D341Med (cell line): Measurements from ENCODE around the gene NOL9.
A peak's percentile ranks its signal among the peaks of the same experiment; 100 is the strongest.
"Not testable (repeated sequence)": the region's sequence is repeated elsewhere in the genome, so short reads cannot be mapped to it uniquely, and the experiment has no call there.

Experiments used
- DNase-seq: peaks from one replicate; pipeline ENCODE4 v3.0.0; 2012; ENCODE audit warnings: low spot score

Gene NOL9

GRCh38 chr1:6572653-6573383 lies 18.5 kb upstream of the NOL9 start:
- DNase-seq: no peak

GRCh38 chr1:6570987-6571386 lies 16.7 kb upstream of the NOL9 start:
- DNase-seq: no peak

GRCh38 chr1:6570100-6570499 lies 15.8 kb upstream of the NOL9 start:
- no peak for DNase-seq

- DNase-seq: no peak
These were observed 14.7 kb upstream of the NOL9 start for GRCh38 chr1:6569033-6569432.

GRCh38 chr1:6560267-6560666 lies 6.0 kb upstream of the NOL9 start:
- no peak for DNase-seq

- not testable (repeated sequence) for DNase-seq
These were observed 4.8 kb upstream of the NOL9 start for GRCh38 chr1:6559161-6559560.

- no peak for DNase-seq
These were observed 3.3 kb upstream of the NOL9 start for GRCh38 chr1:6557597-6557996.

GRCh38 chr1:6554907-6555778 lies 830 bp upstream of the NOL9 start, which contains the start of gene TAS1R1:
Gene TAS1R1 (plus strand): TSS chr1:6555307. CDS start chr1:6555374, 67 bp downstream.
- DNase-seq: no peak

- peak; percentile 51 for DNase-seq
These were observed 7.0 kb downstream of the NOL9 start for GRCh38 chr1:6547301-6547700.

GRCh38 chr1:6546326-6546725 lies 8.0 kb downstream of the NOL9 start:
- DNase-seq: no peak

GRCh38 chr1:6545276-6546112 lies 8.8 kb downstream of the NOL9 start:
- DNase-seq: no peak

- no peak for DNase-seq
These were observed 9.5 kb downstream of the NOL9 start for GRCh38 chr1:6544831-6545230.

- no peak for DNase-seq
These were observed 15.4 kb downstream of the NOL9 start for GRCh38 chr1:6538956-6539355.

GRCh38 chr1:6536291-6536690 lies 18.0 kb downstream of the NOL9 start:
- no peak for DNase-seq

- no peak for DNase-seq
These were observed 19.1 kb downstream of the NOL9 start for GRCh38 chr1:6535214-6535613.

- DNase-seq: no peak
These were observed 20.0 kb downstream of the NOL9 start for GRCh38 chr1:6534248-6534822.

- no peak for DNase-seq
These were observed 22.3 kb downstream of the NOL9 start for GRCh38 chr1:6531996-6532395.

GRCh38 chr1:6530504-6531160 lies 23.7 kb downstream of the NOL9 start:
- DNase-seq: no peak

GRCh38 chr1:6528492-6528891 lies 25.8 kb downstream of the NOL9 start:
- no peak for DNase-seq

GRCh38 chr1:6526316-6526715 lies 28.0 kb downstream of the NOL9 start:
- no peak for DNase-seq

- peak; percentile 57 for DNase-seq
These were observed 30.7 kb downstream of the NOL9 start for GRCh38 chr1:6523566-6523965.
